NAMALWA (cell line): ENCODE results near the gene STK36.

ENCODE experiments used
- DNase-seq: peaks from one replicate; pipeline ENCODE4 v3.0.0-alpha.2; 2015; ENCODE audit warnings: low spot score

The STK36 gene

GRCh38 chr2:218671654-218672566 lies at the start of gene STK36, which contains the start of gene RNF25:
Gene STK36 (plus strand): TSS chr2:218672086. CDS start chr2:218672830, 744 bp downstream.
Gene RNF25 (minus strand): TSS chr2:218672002. CDS start chr2:218671970, 32 bp downstream.
- peak; percentile 93 for DNase-seq

- no peak for DNase-seq
Measured at GRCh38 chr2:218622606-218623365, 49.1 kb upstream of the STK36 start.

GRCh38 chr2:218623366-218623705 lies 48.5 kb upstream of the STK36 start:
- DNase-seq = no peak

GRCh38 chr2:218626369-218626768 lies 45.5 kb upstream of the STK36 start:
- no peak for DNase-seq

- DNase-seq = no peak
Measured at GRCh38 chr2:218627939-218628338, 43.9 kb upstream of the STK36 start.

- DNase-seq = no peak
Measured at GRCh38 chr2:218631837-218632236, 40.0 kb upstream of the STK36 start.

- DNase-seq = no peak
Measured at GRCh38 chr2:218635719-218636118, 36.2 kb upstream of the STK36 start.

- no peak for DNase-seq
Measured at GRCh38 chr2:218638372-218638771, 33.5 kb upstream of the STK36 start.

- DNase-seq = no peak
Measured at GRCh38 chr2:218642121-218642656, 29.7 kb upstream of the STK36 start.

- DNase-seq = no peak
Measured at GRCh38 chr2:218642786-218643185, 29.1 kb upstream of the STK36 start.

- DNase-seq = no peak
Measured at GRCh38 chr2:218643751-218644310, 28.1 kb upstream of the STK36 start.

GRCh38 chr2:218644721-218645120 lies 27.2 kb upstream of the STK36 start:
- DNase-seq = no peak

- no peak for DNase-seq
Measured at GRCh38 chr2:218645126-218645525, 26.8 kb upstream of the STK36 start.

- peak; percentile 81 for DNase-seq
Measured at GRCh38 chr2:218648088-218648786, 23.6 kb upstream of the STK36 start.

GRCh38 chr2:218648787-218649100 lies 23.1 kb upstream of the STK36 start:
- no peak for DNase-seq

GRCh38 chr2:218655751-218656150 lies 16.1 kb upstream of the STK36 start:
- DNase-seq = no peak

- peak; percentile 79 for DNase-seq
Measured at GRCh38 chr2:218658671-218659257, 13.1 kb upstream of the STK36 start.

- DNase-seq = peak; percentile 96
Measured at GRCh38 chr2:218659258-218659987, 12.5 kb upstream of the STK36 start, which contains the start of the genes BCS1L and ZNF142. Gene BCS1L (plus strand): TSS chr2:218659683. CDS start chr2:218660988, 1,305 bp downstream. Gene ZNF142 (minus strand): TSS chr2:218659623. CDS start chr2:218656429, 3,194 bp downstream.

- no peak for DNase-seq
Measured at GRCh38 chr2:218659988-218660358, 11.9 kb upstream of the STK36 start.

- no peak for DNase-seq
Measured at GRCh38 chr2:218662377-218662776, 9.5 kb upstream of the STK36 start.

GRCh38 chr2:218662827-218663226 lies 9.1 kb upstream of the STK36 start:
- DNase-seq = no peak
